Left lung (tissue), 10 donors: ENCODE results near the gene NAT14. TPM values are rescaled to one million over a fixed set of nuclear protein-coding genes. Genes with fewer than 3 reads are reported as not detected.

Experiments
- ATAC-seq: fragments of 200-7000 bp; cut with Tn5 transposase; one replicate; pipeline ENCODE4 v1.9.1; 2020; ENCODE audit warnings: moderate library complexity
- DNase-seq, 4 donors: peaks; one replicate each; pipeline ENCODE4 v3.0.0-alpha.2; 2013 to 2020
- H3K27ac ChIP-seq, 2 donors: fragments of 200-600 bp; sonication (generic) in 1 of 2; one replicate each; pipeline versions ENCODE4 v1.5.0 to v1.8.0; 2020 to 2021
- H3K27me3 ChIP-seq, 2 donors: fragments of 200-600 bp; sonication (generic) in 1 of 2; one replicate each; pipeline versions ENCODE4 v1.5.0 to v1.8.0; 2020 to 2021
- H3K36me3 ChIP-seq, 2 donors: fragments of 200-600 bp; sonication (generic) in 1 of 2; one replicate each; pipeline versions ENCODE4 v1.5.0 to v1.8.0; 2020 to 2021
- H3K4me1 ChIP-seq, 2 donors: fragments of 200-600 bp; one replicate each; pipeline ENCODE4 v1.8.0; 2021
- H3K4me3 ChIP-seq, 2 donors: fragments of 200-600 bp; sonication (generic) in 1 of 2; one replicate each; pipeline versions ENCODE4 v1.5.0 to v1.8.0; 2020 to 2021; ENCODE audit warnings: mild to moderate bottlenecking in 1 of 2
- H3K9me3 ChIP-seq, 2 donors: fragments of 200-600 bp; sonication (generic) in 1 of 2; one replicate each; pipeline versions ENCODE4 v1.5.0 to v1.8.0; 2020 to 2021
- intact Hi-C, 2 donors: fragments of 100-400 bp; cut with DNase I; formaldehyde crosslinking; loops; one replicate each; pipeline versions ENCODE4 v1.11.2 to v1.14.2; 2022
- polyA plus RNA-seq, 6 donors: library from polyadenylated mRNA; unstranded; fragments of 120-200 nt; gene quantifications; one replicate each; pipeline ENCODE4 v1.2.1, GENCODE V29; 2013; ENCODE audit not compliant: insufficient read length in 6 of 6
- total RNA-seq, 2 donors: library from RNA; stranded (reverse); fragmentation: NEBNext Ultra II Directional; extraction: Animal tissue kit (Norgen Biotek cat#: 25700); gene quantifications; one replicate each; pipeline ENCODE4 v1.2.1, GENCODE V29; 2021
- TF ChIP-seq, protein P1 (sequence below), 2 donors: fragments of 200-600 bp; sonication (generic) in 1 of 2; IDR thresholded peaks; one replicate each; pipeline versions ENCODE4 v1.5.0 to v1.8.0; 2021; ENCODE audit warnings: antibody characterized with exemption in 2 of 2
- donor health status: DM: no; HTN: yes; CAD: no.
- donor health status: DM: no; HTN: no; CAD: no.

The NAT14 gene
- total and polyA plus RNA-seq, 8 donors: 22.9 to 46.6 (median 38.2) TPM

DNA sequence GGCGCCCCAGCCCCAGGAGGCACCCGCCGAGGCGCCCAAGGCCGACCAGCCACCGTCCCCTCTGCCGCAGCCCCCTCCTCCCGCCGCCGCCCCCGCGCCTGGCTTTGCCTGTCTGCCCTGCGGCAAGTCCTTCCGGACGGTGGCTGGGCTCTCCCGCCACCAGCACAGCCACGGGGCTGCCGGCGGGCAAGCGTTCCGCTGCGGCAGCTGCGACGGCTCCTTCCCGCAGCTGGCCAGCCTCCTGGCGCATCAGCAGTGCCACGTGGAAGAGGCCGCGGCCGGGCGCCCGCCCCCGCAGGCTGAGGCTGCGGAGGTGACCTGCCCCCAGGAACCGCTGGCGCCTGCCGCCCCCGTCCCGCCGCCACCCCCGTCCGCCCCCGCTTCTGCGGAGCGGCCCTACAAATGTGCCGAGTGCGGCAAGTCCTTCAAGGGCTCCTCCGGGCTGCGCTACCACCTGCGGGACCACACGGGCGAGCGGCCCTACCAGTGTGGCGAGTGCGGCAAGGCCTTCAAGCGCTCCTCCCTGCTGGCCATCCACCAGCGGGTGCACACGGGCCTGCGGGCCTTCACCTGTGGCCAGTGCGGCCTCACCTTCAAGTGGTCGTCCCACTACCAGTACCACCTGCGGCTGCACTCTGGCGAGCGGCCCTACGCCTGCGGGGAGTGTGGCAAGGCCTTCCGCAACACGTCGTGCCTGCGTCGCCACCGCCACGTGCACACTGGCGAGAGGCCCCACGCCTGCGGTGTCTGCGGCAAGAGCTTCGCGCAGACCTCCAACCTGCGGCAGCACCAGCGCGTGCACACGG is 2.6 kb upstream of the NAT14 start:
- Histone ChIP-seq H3K27me3 (peaks cover 0 to 19% of the 10 kb centered on the region in 2 donors), H3K4me3 (no peak overlapping the region), H3K4me1 (peaks cover 20 to 38% of the 10 kb centered on the region in 2 donors), H3K27ac (no peak overlapping the region), H3K9me3 (no peaks in the 10 kb centered on the region), H3K36me3 (peaks cover 0 to 36% of the 10 kb centered on the region in 2 donors)
- DNase-seq: peak in 1 of 4 donors; percentile 76
- intact Hi-C loops: no loop called here
- no peak for ATAC-seq
- TF ChIP-seq, protein P1, sequence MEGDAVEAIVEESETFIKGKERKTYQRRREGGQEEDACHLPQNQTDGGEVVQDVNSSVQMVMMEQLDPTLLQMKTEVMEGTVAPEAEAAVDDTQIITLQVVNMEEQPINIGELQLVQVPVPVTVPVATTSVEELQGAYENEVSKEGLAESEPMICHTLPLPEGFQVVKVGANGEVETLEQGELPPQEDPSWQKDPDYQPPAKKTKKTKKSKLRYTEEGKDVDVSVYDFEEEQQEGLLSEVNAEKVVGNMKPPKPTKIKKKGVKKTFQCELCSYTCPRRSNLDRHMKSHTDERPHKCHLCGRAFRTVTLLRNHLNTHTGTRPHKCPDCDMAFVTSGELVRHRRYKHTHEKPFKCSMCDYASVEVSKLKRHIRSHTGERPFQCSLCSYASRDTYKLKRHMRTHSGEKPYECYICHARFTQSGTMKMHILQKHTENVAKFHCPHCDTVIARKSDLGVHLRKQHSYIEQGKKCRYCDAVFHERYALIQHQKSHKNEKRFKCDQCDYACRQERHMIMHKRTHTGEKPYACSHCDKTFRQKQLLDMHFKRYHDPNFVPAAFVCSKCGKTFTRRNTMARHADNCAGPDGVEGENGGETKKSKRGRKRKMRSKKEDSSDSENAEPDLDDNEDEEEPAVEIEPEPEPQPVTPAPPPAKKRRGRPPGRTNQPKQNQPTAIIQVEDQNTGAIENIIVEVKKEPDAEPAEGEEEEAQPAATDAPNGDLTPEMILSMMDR (IDR thresholded peaks at IDR 0.05): no peak

DNA sequence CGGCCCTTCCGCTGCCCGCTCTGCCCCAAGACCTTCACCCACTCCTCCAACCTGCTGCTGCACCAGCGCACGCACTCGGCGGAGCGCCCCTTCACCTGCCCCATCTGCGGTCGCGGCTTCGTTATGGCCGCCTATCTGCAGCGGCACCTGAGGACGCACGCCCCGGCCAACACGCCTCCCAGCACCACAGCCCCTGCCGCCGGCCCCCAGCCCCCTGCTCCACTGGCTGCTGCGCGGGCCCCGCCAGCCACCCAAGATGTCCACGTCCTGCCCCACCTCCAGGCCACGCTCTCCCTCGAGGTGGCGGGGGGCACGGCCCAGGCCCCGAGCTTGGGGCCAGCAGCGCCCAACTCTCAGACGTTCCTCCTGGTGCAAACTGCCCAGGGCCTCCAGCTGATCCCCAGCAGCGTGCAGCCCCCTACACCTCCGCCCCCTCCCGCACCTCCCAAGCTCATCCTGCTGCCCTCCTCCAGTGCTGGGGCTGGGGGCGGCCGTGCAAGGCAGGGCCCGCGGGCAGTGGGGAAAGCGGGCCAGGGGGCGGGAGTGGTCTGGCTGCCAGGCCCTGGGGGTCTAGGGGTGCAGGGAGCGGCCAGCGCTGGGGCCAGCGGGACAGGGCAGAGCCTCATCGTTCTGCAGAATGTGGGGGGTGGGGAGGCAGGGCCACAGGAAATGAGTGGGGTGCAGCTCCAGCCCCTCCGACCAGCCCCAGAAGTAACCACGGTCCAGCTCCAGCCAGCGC is 1.9 kb upstream of the NAT14 start:
- intact Hi-C loops: no loop called here
- TF ChIP-seq, protein P1 (IDR thresholded peaks at IDR 0.05): no peak
- DNase-seq: peak in 1 of 4 donors; percentile 79
- ATAC-seq: no peak
- H3K27me3 ChIP-seq: peaks cover 0 to 19% of the 10 kb centered on the region in 2 donors
- H3K4me3 ChIP-seq: no peak overlapping the region
- no peak overlapping the region for H3K27ac ChIP-seq
- H3K4me1 ChIP-seq: peaks cover 16 to 30% of the 10 kb centered on the region in 2 donors
- H3K9me3 ChIP-seq: no peaks in the 10 kb centered on the region
- peaks cover 0 to 36% of the 10 kb centered on the region in 2 donors for H3K36me3 ChIP-seq

DNA sequence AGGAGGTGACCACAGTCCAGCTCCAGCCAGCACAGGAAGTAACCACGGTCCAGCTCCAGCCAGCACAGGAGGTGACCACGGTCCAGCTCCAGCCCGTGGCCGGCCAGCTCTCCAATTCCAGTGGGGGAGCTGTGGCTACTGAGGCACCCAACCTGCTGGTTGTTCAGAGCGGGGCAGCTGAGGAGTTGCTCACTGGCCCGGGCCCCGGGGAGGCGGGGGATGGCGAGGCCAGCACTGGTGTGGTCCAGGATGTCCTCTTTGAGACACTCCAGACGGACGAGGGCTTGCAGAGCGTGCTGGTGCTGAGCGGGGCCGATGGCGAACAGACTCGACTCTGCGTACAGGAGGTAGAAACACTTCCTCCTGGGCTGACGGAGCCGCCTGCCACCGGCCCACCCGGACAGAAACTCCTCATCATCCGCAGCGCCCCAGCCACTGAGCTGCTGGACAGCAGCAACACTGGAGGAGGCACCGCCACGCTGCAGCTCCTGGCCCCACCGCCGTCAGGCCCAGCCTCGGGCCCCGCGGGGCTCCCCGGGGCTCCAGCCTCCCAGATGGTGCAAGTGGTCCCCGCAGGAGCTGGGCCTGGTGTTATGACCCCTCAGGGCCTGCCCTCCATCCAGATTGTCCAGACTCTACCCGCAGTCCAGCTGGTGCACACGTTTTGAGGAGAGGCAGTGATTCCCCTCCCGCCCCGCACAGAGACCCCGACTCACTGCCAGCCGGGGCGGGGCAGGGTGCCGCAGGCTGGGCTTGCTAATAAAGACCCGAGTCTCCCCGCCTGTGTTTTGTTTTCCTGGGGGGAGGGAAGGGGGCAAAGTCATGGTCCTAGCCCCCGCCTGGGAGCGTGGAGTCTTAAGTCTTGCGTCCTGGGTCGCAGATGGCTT is 1.0 kb upstream of the NAT14 start:
- H3K4me1 ChIP-seq: peaks cover 16 to 30% of the 10 kb centered on the region in 2 donors
- no peaks in the 10 kb centered on the region for H3K9me3 ChIP-seq
- TF ChIP-seq, protein P1 (IDR thresholded peaks at IDR 0.05): no peak
- peak overlapping the region in 1 of 2 donors; percentile 51 for H3K4me3 ChIP-seq
- no peak for ATAC-seq
- intact Hi-C loops: no loop called here
- DNase-seq: peak in 1 of 4 donors; percentile 72
- peaks cover 0 to 20% of the 10 kb centered on the region in 2 donors for H3K27me3 ChIP-seq
- H3K27ac ChIP-seq: no peak overlapping the region
- H3K36me3 ChIP-seq: peaks cover 0 to 36% of the 10 kb centered on the region in 2 donors

DNA sequence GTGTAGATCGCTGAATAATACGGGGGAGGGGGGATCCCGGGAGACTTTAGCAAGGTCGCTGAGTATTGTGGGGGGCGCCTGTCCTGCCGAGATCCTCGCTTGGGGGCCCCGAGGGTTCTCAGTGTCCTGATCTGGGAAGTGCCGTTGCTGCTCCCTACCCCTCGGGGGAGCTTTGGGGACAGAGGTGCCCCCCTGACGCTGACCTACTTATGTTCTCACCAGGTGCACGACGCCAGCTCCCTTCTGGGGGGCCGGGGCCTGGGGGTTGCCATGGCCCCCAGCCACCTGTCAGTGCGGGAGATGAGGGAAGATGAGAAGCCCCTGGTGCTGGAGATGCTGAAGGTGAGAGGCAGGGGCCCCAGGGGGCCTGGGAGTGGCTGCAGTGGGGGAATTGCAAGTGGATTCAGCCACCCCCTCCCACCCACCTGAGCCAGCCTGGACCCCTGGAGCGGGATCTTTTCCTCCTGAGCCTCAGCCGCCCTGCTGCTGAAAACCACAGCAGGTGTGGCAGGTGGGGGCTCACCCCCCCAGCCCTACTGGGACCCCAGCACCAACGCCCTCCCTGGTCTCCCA is 537 bp downstream of the NAT14 start:
- Histone ChIP-seq H3K27me3 (peaks cover 0 to 36% of the 10 kb centered on the region in 2 donors), H3K4me1 (peaks cover 16 to 30% of the 10 kb centered on the region in 2 donors), H3K27ac (peak overlapping the region; percentile 70 to 90), H3K9me3 (no peaks in the 10 kb centered on the region), H3K36me3 (peaks cover 0 to 36% of the 10 kb centered on the region in 2 donors), H3K4me3 (peak overlapping the region; percentile 34 to 51)
- peak in 1 of 4 donors; percentile 73 for DNase-seq
- intact Hi-C loops: no loop called here
- no peak for ATAC-seq
- TF ChIP-seq, protein P1 (IDR thresholded peaks at IDR 0.05): no peak
